ENCODE measurements around the gene MESP2. TPM values are rescaled to one million over a fixed set of nuclear protein-coding genes. Genes with fewer than 3 reads are reported as not detected.

The MESP2 gene
- total RNA-seq, 1 experiment from 2014 or later: 0.28 TPM

DNA sequence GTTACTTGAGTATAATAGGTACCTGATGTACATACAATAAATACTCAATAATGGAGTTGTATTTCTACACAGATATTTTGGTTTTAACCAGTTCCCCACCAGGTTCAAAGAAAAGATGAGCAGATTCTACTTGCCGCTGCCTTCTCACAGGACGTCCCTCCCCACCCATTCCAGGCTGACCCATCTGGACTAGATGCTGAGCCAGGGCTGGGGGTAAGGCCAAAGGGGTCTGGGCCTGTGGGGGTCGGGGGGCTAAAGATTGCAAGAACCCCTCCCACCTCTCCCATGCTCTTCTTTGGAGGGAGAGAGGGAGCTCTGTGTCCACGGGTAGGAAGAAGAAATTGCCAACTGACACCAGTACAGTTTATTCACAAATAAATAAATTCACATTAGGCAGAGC, 26.6 kb upstream of the MESP2 start:
- Histone ChIP-seq H3K9me3 (ENCODE audit: control insufficient read depth, low read depth, low read length) (no peaks in the 10 kb centered on the region), H2BK20ac (ENCODE audit: low read depth, low read length, poor library complexity, severe bottlenecking) (no peak overlapping the region), H2AFZ (ENCODE audit: low read length) (no peak overlapping the region), H3K23me2 (ENCODE audit: insufficient read length, low read depth, low read length, poor library complexity, severe bottlenecking) (peaks cover 8% of the 10 kb centered on the region), H3T11ph (ENCODE audit: low read length) (no peak overlapping the region), H2BK12ac (ENCODE audit: insufficient read length, low read depth, low read length) (no peak overlapping the region), H4K20me1 (ENCODE audit: control insufficient read depth, insufficient read depth, insufficient read length) (no peaks in the 10 kb centered on the region), H2BK120ac (ENCODE audit: low read depth, low read length, poor library complexity, severe bottlenecking) (no peak overlapping the region), H2AK5ac (ENCODE audit: insufficient read length, low read length) (no peak overlapping the region), H3K27me3 (ENCODE audit: insufficient read depth, low read length) (peaks cover 42% of the 10 kb centered on the region), H3K79me1 (ENCODE audit: insufficient read depth, low read depth, low read length, poor library complexity, severe bottlenecking) (no peaks in the 10 kb centered on the region), H3K79me2 (ENCODE audit: insufficient read depth, low read length) (no peaks in the 10 kb centered on the region), H3K23ac (ENCODE audit: insufficient read length, low read depth, low read length) (no peak overlapping the region), H2BK5ac (ENCODE audit: insufficient read length, low read length) (no peak overlapping the region), H3K27ac (ENCODE audit: insufficient read length, low read depth, low read length) (no peak overlapping the region), H3K14ac (ENCODE audit: insufficient read depth, low read length) (no peak overlapping the region), H2BK15ac (ENCODE audit: low read depth, low read length) (no peak overlapping the region), H3K18ac (ENCODE audit: insufficient read length, low read depth, low read length) (no peak overlapping the region), H3K56ac (ENCODE audit: insufficient read length, low read depth, low read length) (no peak overlapping the region), H4K5ac (ENCODE audit: insufficient read length, low read depth, low read length) (no peak overlapping the region), H3K4me1 (ENCODE audit: insufficient read depth, low read length) (no peaks in the 10 kb centered on the region; the same call in 1 of the 2 replicates), H3K4ac (ENCODE audit: low read depth, low read length) (no peak overlapping the region), H3K4me2 (ENCODE audit: insufficient read depth, insufficient read length, low read length) (no peak overlapping the region), H4K8ac (replicated peaks; ENCODE audit: insufficient read length, low read depth, low read length) (no peak overlapping the region), H3K9ac (ENCODE audit: extremely low read depth, insufficient read length, low read length) (no peak overlapping the region), H4K91ac (ENCODE audit: insufficient read length, low read depth, low read length) (no peak overlapping the region)
- Mint-ChIP-seq H3K27ac (no peak overlapping the region), H3K27me3 (ENCODE audit: low read depth) (peaks cover 31% of the 10 kb centered on the region), H3K4me1 (peaks cover 14 to 21% of the 10 kb centered on the region in 2 experiments), H3K36me3 (ENCODE audit: insufficient read depth in 1 of 3, low read depth in 3 of 3) (peaks cover 0 to 3% (median 0%) of the 10 kb centered on the region in 3 experiments; a peak in 1 of 7 replicates), H3K9me3 (no peaks in the 10 kb centered on the region; a peak in 1 of 5 replicates), H3K4me3 (peak overlapping the region in 1 of 2 experiments; percentile 78; a peak in 4 of 5 replicates)
- DNase-seq: no peak
- TF ChIP-seq, protein P1, sequence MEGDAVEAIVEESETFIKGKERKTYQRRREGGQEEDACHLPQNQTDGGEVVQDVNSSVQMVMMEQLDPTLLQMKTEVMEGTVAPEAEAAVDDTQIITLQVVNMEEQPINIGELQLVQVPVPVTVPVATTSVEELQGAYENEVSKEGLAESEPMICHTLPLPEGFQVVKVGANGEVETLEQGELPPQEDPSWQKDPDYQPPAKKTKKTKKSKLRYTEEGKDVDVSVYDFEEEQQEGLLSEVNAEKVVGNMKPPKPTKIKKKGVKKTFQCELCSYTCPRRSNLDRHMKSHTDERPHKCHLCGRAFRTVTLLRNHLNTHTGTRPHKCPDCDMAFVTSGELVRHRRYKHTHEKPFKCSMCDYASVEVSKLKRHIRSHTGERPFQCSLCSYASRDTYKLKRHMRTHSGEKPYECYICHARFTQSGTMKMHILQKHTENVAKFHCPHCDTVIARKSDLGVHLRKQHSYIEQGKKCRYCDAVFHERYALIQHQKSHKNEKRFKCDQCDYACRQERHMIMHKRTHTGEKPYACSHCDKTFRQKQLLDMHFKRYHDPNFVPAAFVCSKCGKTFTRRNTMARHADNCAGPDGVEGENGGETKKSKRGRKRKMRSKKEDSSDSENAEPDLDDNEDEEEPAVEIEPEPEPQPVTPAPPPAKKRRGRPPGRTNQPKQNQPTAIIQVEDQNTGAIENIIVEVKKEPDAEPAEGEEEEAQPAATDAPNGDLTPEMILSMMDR (conservative IDR thresholded peaks at IDR 0.05): no peak
- WGBS (ENCODE audit: extremely low coverage, insufficient read length, low lambda C conversion rate): no CpG with 5 or more reads among the region's 4 CpGs
